Heart right ventricle (tissue), 16 donors: ENCODE measurements around the gene BCL2. TPM values are rescaled to one million over a fixed set of nuclear protein-coding genes. Genes with fewer than 3 reads are reported as not detected.

Experiments used
- ATAC-seq, 8 donors: fragments of 200-7000 bp; cut with Tn5 transposase; one replicate each; pipeline ENCODE4 v1.9.1; 2020; ENCODE audit warnings: mild to moderate bottlenecking in 8 of 8, moderate library complexity in 8 of 8, moderate number of reproducible peaks in 1 of 8
- DNase-seq, 2 donors: peaks; one replicate each; pipeline ENCODE4 v3.0.0-alpha.2; 2020
- H3K27ac ChIP-seq, 10 donors: fragments of 200-600 bp; sonication (generic) in 2 of 10; one replicate each; pipeline versions ENCODE4 v1.5.0 to v1.8.0; 2020 to 2022; ENCODE audit warnings: mild to moderate bottlenecking in 3 of 10
- H3K27me3 ChIP-seq, 7 donors: fragments of 200-600 bp; one replicate each; pipeline ENCODE4 v1.8.0; 2021 to 2022; ENCODE audit warnings: mild to moderate bottlenecking in 2 of 7
- H3K36me3 ChIP-seq, 9 donors: fragments of 200-600 bp; sonication (generic) in 1 of 9; one replicate each; pipeline versions ENCODE4 v1.5.0 to v1.8.0; 2020 to 2022; ENCODE audit warnings: mild to moderate bottlenecking in 2 of 9
- H3K4me1 ChIP-seq, 9 donors: fragments of 200-600 bp; sonication (generic) in 1 of 9; one replicate each; pipeline versions ENCODE4 v1.5.0 to v1.8.0; 2020 to 2022; ENCODE audit warnings: mild to moderate bottlenecking in 4 of 9
- H3K4me3 ChIP-seq, 10 donors: fragments of 200-600 bp; sonication (generic) in 2 of 10; one replicate each; pipeline versions ENCODE4 v1.5.0 to v1.8.0; 2020 to 2022; ENCODE audit warnings: mild to moderate bottlenecking in 7 of 10, moderate library complexity in 2 of 10
- H3K9me3 ChIP-seq, 11 donors: fragments of 200-600 bp in 10 of 11; sonication (generic) in 2 of 11; one replicate each; pipeline versions ENCODE4 v1.5.0 to v1.8.0; 2013 to 2022; ENCODE audit warnings: mild to moderate bottlenecking in 2 of 11, control low read depth in 1 of 11, moderate library complexity in 1 of 11
- CTCF ChIP-seq, 9 donors: fragments of 200-600 bp; sonication (generic) in 2 of 9; IDR thresholded peaks; one replicate each; pipeline versions ENCODE4 v1.5.0 to v1.8.0; 2021 to 2022; ENCODE audit warnings: antibody characterized with exemption in 9 of 9, mild to moderate bottlenecking in 5 of 9, moderate library complexity in 1 of 9
- WGBS, 2 donors: extraction: QIAGEN DNeasy Blood & Tissue Kit; methylation state at CpG; one replicate each; pipeline ENCODE4 v1.1.7; 2013; ENCODE audit warnings: inconsistent platforms in 1 of 2; 5-methylcytosine and 5-hydroxymethylcytosine counted together
- intact Hi-C, 10 donors: fragments of 100-400 bp; cut with DNase I; formaldehyde crosslinking; loops; one replicate each; pipeline versions ENCODE4 v1.11.1 to v1.14.2; 2022
- polyA plus RNA-seq, 2 donors: library from polyadenylated mRNA; stranded (reverse); fragments of 200-250 nt; gene quantifications; one replicate each; pipeline ENCODE4 v1.2.3, GENCODE V29; 2013
- total RNA-seq, 10 donors: library from RNA; stranded (reverse); fragmentation: NEBNext Ultra II Directional in 3 of 10; extraction: Animal tissue kit (Norgen Biotek cat#: 25700) in 3 of 10; gene quantifications; one replicate each; pipeline versions ENCODE4 v1.2.1 to v1.2.4, GENCODE V29; 2021 to 2023
- donor health status: Arrhythmogenic right ventricular cardiomyopathy.
- donor health status: ischemic (EF 13 %, LVEDD 7.1; RV severe dilation, severe dysfunction).
- donor health status: healthy with polysubstance abuse.
- donor health status: DM: no; HTN: yes; CAD: no.
- donor health status: DM: no; HTN: no; CAD: no.
- donor health status: ischemic (EF 25% LVEDD 6.9; RV normal size, moderate dysfunction).
- donor health status: ischemic (EF 25% LVEDD 5.7; RV mildly dilated, moderate dysfunction).
- donor health status: healthy.
- donor health status: DM: yes; HTN: yes; CAD: no.
- donor health status: Ischemic cardiomyopathy.
- donor health status: ischemic (EF 35%, LVEDD 5.7; RV mildly dilated, moderate dysfunction).
- donor health status: nonischemic (EF 11% LVEDD 7.7; RV severe dilation, severe dysfunction).
- donor health status: DM: yes; HTN: yes; CAD: no.
- donor health status: PGD.
- donor health status: ischemic (EF 29% LVEDD 5.4; RV normal size, mild dysfunction).
- donor health status: nonischemic (EF 23%, LVEDD 6.1; RV moderate dilation, normal function).

BCL2 gene
- total and polyA plus RNA-seq, 12 donors, result 1.5 to 23.1 (median 9.6) TPM

- H3K27ac ChIP-seq, result peak overlapping the region in 1 of 10 donors; percentile 86
- no peak for TF ChIP-seq CTCF (IDR thresholded peaks at IDR 0.05)
- H3K4me3 ChIP-seq, result peak overlapping the region in 4 of 10 donors; percentile 26 to 48 (median 44)
- H3K27me3 ChIP-seq, result no peaks in the 10 kb centered on the region
- DNase-seq, result no peak
- intact Hi-C loops, result loop anchor here in 5 of 10 donors (5.0 to 10.0 kb wide), 4 partner anchors 69 to 139 kb away; no protein-coding TSS in a partner anchor
- H3K36me3 ChIP-seq, result no peaks in the 10 kb centered on the region
- H3K4me1 ChIP-seq, result peaks cover 8 to 49% (median 22%) of the 10 kb centered on the region in 9 donors
- no peaks in the 10 kb centered on the region for H3K9me3 ChIP-seq
- WGBS, 2 donors, result 80 to 87% methylated on average over 13 to 14 of the region's 14 CpGs
- peak in 2 of 8 donors; percentile 2 to 7 for ATAC-seq
Observed at GRCh38 chr18:63155910-63156773, 163.4 kb downstream of the BCL2 start.

GRCh38 chr18:63155169-63155852 is 164.3 kb downstream of the BCL2 start:
- intact Hi-C loops, result loop anchor here in 5 of 10 donors (5.0 to 10.0 kb wide), 4 partner anchors 69 to 138 kb away; no protein-coding TSS in a partner anchor
- Histone ChIP-seq H3K9me3 (no peaks in the 10 kb centered on the region), H3K36me3 (no peaks in the 10 kb centered on the region), H3K4me1 (peaks cover under 1 to 41% (median 14%) of the 10 kb centered on the region in 9 donors), H3K4me3 (peak overlapping the region in 9 of 10 donors; percentile 20 to 48 (median 38)), H3K27ac (peak overlapping the region in 1 of 10 donors; percentile 86), H3K27me3 (no peaks in the 10 kb centered on the region)
- peak; percentile 66 to 87 (median 78) for TF ChIP-seq CTCF (IDR thresholded peaks at IDR 0.05)
- 43 to 46% methylated on average over 23 of the region's 23 CpGs for WGBS, 2 donors
- DNase-seq (peak; percentile 52 to 72), ATAC-seq (peak; percentile 69 to 90 (median 86))

GRCh38 chr18:63154350-63155152 is 165.0 kb downstream of the BCL2 start:
- TF ChIP-seq CTCF (IDR thresholded peaks at IDR 0.05), result no peak
- H3K27me3 ChIP-seq, result no peaks in the 10 kb centered on the region
- no peaks in the 10 kb centered on the region for H3K36me3 ChIP-seq
- H3K4me3 ChIP-seq, result peak overlapping the region in 1 of 10 donors; percentile 45
- ATAC-seq (no peak), DNase-seq (no peak)
- intact Hi-C loops, result loop anchor here in 5 of 10 donors (5.0 to 10.0 kb wide), 4 partner anchors 70 to 137 kb away; no protein-coding TSS in a partner anchor
- H3K4me1 ChIP-seq, result peaks cover 0 to 33% (median 11%) of the 10 kb centered on the region in 9 donors
- 88 to 92% methylated on average over 10 of the region's 10 CpGs for WGBS, 2 donors
- no peaks in the 10 kb centered on the region for H3K9me3 ChIP-seq
- H3K27ac ChIP-seq, result peak overlapping the region in 1 of 10 donors; percentile 86
